HL-60/S4 treated with phorbol 12-myristate 13-acetate at 8.2 ng/mL for 4 days and 3 days (cell line): Measurements from ENCODE around the gene GRID1.

Experiments used
- in situ Hi-C: fragments of 300-500 bp; cut with MboI; formaldehyde crosslinking; loops from 2 replicates; pipeline ENCODE4 v1.15.0; 2022; ENCODE audit warnings: low sequenced_read_pairs

GRID1 gene

DNA sequence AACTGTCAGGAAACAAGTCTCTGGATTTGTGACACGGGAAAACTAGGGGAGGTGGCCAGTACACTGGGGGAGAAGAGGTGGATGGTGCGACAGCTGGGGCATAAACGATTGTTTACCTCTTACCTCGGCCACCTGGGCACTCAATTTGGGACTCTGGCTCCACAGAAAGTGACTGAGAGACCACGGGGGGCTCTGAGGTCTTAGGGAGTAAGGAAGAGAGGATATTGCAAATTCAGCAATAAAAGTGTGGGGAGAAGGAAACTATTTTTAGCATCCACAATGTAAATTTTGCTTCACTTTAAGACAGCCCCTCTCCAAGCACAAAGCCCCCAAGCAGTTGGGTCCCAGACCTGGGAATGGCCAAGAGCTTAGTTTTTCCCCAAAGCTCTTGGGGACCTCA lies 440.5 kb downstream of the GRID1 start:
- in situ Hi-C loops, result no loop called here

DNA sequence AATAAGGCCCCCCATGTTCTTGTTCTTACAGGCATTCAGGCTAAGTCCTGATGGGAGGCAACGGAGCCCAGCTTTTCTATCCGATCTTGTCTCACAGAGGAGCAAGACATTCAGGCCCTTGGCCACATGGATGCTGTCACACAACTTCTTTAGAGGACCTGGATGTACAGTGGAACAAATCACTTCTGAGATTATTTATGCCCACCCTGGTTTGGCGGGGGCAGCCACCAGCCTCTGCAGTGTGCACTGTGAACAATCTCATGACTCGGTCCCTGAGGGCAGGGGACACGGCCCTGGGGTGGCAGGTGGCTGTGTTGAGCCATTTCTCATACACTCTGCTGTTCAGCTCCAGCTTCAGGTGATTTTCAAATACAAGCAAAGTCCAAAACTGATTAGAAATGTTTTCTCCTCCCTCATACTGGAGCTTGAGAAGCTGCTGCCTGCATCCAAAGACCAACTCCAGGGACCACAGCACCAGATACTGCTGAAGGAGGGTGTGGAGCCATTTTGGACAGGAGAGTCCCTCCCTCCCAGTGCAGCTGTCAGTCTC lies 441.3 kb downstream of the GRID1 start:
- in situ Hi-C loops, result no loop called here

DNA sequence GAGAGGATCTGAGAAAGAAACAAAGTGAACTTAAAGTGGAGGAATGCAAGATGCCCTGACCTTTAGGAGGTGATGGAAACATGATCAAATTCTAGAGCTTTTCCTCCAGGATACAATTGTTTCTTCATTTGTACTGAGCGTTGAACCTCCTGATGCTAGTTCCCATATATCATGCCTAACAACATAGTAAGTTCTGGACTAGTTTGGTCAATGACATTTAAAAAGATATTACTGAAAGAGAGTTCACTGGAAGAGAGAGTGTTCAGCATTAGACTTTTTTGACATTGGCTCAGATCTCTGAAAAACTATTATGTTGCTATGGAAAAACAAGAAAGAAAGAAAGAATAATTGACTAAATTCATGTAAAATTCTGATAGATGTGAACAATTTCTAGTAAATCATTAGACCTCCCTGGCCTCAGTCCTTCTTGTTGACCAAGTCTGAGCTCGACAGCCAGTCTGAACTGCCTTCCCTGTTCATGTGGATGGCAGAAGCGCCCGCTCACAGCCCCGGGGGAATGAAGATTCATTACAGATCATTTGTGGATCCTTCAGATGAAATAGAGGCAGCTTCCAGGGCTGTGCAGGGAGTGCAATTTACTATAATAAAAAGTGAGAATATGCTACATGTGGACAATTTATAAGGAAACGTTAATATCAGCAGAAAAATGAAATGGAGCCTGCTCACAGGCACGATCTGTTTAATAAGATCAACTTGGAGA lies 442.1 kb downstream of the GRID1 start:
- in situ Hi-C loops, result no loop called here

DNA sequence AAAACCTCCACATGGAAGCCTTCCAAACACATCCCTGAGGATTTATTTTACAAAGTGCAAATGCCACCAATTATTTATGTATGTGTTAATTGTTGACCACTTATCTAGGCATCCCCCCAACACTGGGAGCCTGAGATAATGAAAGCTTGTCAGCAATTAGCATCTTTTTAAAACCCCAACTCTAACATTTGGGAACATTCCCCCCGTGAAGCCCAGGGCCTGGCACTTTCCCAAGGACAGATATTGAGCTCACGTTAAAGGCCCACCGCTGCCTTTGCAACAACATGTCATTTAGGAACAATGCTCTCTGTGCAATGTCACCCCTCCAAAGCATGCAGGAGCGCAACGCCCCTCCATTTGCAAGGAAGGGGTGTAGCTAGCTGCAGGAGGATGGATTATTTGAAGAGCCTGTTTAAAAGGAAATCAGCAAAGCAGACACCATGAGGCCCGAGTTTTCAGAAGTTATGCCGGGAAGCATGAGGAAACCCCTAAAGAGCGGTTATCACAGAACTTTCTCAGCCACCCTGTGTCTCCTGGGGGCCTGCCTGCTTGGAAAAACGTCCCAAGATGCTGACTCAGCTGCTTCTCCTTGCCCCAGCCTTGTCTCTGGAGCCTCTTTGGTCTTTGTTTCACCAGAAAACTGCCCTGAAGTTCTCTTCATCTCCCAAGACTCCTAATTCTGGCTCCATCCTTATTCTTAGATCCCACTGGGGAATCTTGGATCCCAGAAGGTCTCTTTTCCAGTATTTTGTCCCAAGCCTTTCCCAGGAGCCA lies 444.1 kb downstream of the GRID1 start:
- in situ Hi-C loops, result no loop called here

DNA sequence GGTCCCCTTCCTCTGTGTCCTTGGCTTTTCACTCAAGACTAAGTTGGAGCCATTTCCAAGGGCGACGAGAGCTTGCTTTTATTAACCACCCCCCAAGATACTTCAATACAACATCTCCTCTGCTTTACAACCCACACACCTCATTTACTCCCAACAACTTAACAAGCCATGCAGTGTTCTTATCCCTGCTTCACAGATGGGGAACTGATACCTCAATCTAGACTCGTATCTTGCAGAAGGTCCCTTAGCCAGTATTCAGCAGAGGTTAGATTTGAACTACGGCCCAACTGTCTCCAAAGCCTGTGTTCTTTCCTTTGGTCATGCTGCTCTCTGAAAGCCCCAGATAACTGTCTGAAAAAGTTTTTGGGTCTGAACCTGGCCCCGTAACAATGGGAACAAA lies 444.8 kb downstream of the GRID1 start:
- in situ Hi-C loops, result no loop called here

DNA sequence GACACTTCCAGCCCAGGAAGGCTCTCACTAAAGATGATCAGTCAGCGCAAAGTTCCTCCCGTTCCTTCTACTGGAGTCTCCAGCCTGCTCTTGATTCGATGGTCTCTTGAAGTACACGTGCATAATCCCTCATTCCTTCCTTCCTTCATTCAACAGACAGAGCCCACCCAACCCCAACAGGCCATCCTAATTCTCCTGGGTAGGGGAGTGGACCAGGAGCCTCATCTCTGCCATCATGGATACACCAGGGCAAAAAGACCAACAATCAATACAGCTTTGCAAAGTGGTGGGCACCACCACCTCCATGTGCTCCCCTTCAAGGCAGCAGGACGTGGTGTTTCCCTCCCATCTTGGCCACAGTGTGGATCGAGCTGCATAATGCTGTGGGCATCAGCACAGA lies 446.3 kb downstream of the GRID1 start:
- in situ Hi-C loops, result no loop called here

DNA sequence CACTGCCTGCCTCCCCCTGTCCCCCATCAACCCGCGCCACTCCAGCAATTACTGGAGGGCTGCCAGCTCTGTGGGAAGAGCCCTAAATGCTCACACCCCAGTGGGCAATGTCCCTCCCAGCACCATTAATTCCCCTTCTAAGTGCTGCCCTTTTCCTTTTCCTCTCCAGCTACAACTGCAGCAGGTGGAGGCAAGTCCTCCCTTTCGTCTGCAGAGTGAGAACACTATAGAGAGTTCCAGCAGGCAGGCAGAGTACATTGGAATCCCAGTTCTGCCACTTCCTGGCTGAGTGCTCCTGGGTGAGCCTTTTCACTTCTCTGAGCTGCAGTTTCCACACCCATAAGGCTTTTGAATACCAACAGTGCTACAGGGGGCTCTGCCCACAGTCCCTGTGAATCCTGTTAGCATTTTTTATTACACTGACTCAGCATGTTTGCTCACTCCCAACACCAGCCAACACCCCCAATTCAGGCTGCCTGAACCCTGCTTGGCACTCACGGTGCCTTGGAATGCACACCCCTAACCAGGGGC lies 447.0 kb downstream of the GRID1 start:
- in situ Hi-C loops, result no loop called here

DNA sequence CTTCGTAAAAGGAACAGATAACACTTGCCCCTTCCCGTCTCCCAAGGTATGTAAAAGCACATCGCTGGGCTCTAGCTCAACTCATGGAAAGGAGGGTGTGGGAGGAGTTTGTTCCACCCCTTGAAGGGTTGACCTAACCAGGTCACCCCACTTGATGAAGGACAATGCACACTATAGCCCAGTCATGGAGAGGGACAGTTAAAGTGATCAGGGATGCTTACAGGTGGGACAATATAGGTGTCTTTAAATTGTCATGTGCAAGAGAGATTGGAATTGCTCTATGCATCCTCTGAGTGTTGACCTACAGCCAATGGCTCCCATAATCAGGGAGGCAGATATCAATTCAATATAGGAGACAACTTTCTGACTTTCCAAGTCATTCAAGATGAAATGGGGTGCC lies 448.2 kb downstream of the GRID1 start:
- in situ Hi-C loops, result no loop called here

DNA sequence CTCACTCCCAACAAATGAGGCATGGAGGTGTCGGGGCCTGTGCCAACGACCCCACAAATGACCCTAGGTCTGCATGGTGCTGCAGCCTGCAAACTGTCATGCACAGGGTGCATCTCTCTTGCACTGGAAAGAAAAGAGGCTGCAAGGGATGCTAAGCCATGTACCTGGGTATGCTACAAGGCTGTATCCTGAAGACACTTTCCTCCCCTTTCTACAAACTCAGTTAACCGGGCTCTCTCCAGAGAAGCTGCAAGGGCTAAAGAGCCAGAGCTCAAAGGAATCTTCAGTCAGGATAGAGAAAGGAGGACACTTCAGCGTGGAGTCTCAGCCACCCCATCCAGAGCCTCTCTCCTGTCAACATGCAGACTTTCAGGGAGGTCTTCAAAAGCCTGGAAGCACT lies 449.0 kb downstream of the GRID1 start:
- in situ Hi-C loops, result no loop called here

DNA sequence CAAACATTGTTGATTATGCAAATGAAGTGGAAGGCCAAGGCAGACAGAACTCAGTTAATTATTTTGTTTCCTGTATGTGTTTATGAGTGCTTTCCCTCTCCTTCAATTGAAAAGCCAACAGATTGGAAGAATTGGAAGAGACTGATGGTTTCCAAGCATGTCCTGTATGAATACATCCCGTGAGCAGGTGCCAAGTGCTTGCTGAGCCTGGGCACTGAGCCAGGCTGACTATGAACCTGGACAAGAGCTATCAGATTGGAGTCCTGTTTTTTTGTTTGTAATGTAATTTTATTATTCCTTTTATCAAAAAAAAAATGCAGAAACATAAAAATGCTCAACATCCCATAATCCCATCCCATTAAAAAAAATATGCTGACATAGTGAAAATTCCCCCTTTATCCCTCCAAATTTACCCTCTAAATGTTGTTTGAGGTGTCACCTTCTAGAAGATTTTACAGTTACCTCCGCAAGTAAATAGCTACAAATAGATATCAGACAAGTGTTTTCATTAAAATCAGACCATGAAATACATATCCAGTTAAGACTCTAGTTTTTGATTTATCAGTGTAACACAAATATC lies 449.5 kb downstream of the GRID1 start:
- in situ Hi-C loops, result no loop called here

DNA sequence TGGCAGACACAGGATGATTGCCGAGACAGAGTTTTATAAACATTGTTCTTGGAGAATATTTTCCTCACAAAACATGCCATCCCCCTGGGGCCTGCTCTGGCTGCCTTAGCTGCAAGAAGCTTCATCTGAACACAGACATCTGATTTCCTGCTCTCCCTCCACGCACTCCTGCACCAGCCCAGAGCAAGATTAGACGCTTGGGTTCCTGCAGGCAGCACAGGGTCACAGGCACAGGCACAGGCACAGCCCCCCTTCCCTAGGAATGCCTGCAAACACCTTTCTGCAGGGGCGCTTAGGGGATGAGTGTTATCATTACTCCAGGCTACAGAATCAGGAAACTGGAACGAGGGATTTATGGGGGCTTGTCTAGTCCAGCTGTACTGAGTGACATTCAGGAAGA lies 450.3 kb downstream of the GRID1 start:
- in situ Hi-C loops, result no loop called here

DNA sequence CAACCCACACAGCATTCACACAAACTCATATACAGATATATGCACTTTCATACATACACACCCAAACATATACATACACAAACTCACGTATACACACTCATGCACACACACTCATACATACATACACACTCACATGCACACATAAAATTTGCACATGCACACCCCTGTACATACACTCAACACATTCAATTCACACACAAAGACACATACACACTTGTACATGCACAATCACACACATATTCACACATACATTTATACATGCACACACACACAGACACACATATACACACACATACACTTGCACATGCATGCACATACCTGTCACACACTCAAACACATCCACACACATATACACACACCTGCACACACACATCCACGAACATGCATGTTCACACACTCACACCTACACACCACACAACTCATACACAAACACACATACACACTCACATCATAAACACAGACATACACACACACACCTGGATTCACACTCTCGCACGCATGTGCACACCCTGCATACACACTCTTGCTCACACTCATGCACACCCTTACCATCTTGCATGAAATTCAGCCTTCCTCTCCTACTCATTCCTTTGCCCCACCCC lies 451.2 kb downstream of the GRID1 start:
- in situ Hi-C loops, result no loop called here

DNA sequence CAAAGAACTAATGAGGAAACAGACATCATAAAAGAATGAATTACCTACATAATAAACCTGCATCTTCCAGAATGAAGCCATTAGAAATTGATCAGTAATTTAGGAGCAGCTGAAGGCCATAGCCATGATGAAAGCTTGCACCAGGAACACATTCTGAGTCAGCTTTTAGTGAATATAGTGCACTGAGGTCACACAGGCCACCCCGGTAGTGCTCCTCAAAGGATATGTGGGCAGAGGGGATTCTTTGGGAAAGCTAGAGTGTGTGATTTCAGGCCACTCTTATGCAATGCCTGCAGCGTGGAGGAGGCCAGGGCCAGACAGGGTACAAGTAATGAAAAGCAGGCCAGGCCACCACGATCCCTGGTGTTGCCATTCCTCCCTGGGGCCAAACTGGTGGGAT lies 451.9 kb downstream of the GRID1 start:
- in situ Hi-C loops, result no loop called here

DNA sequence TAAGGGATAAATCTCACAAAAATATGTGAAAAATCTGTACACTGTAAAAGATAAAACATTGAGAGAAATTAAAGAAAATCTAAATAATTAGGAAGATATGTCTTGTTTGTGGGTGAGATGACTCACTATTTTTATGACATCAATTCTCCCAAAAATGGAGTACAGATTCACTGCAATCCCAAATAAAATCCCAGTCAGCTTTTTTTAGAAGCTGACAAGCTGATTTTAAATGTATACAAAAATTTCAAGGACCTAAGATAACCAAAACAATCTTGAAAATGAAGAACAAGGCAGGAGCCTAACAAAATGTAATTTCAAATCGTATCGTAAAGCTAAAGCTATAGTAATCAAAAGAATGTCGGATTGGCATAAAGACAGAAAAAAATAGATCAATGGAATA lies 458.1 kb downstream of the GRID1 start:
- in situ Hi-C loops, result no loop called here

DNA sequence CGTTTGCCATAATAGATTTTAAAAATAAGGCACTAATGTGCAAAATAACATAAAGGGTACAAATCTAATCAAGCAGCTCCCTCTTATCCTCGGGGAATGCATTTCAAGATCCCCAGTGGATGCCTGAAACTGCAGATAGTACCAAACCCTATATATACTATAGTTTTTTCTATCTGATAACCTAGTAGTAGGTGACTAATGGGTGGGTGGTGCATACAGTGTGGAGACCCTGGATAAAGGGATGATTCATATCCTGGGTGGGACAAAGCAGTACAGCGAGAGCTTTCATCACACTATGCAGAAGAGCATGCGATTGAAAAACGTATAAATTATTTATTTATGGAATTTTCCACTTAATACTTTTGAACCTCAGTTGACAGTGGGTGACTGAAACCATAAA lies 464.5 kb downstream of the GRID1 start:
- in situ Hi-C loops, result no loop called here

DNA sequence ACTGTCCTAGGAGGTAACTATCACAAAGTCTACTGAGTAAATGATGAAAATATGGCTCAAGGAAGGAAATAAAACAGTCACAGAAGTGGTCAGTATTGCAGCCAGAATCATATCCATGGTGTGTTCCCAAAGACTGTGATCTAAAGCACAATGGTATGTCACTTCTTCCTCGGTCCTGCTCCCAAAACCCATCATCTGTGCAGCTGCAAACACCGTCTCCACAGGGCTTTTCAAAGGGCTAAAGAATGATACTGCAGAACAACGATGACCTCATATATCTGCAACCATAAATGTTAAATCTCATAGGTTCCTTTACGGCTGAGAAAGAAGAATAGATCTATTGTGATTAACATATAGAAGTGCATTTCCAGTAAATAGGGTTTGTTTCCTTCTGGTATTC lies 465.0 kb downstream of the GRID1 start:
- in situ Hi-C loops, result no loop called here

DNA sequence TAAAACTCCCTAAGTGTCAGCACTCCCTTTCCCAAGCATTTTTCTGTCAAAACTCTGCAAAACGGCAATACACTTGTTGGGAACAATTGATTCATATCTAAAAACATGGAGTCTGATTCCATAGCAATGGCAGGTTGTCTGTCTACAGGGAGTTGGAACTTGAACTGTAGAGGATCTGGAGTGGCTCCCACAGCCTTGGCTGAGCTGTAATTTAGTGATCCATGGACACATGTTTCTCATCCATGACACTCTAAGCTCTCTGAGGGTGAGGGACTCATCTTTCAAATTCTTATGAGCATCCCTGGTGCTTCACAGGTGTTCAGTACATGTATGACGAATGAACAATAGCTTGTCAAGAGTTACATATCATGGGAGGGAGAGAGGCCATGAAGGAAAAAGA lies 466.1 kb downstream of the GRID1 start:
- in situ Hi-C loops, result no loop called here

DNA sequence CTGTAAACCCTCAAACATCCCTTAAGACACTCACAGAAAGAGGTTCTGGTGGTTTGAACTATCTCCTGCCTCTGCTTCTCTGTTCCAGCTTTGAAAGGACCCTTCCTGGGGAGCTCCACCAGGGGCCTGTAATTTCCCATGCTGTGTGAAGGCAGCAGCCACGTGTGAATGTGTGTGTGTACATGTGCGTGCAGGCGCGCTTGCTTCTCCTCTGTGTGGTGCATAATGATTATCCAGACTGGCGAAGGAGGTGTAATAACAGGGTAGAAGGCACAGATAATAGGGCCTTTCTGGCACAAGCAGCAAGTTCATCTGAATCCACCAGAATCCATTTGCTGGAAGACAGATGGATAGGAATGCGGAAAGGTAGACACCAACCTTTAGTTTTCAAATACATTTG lies 466.5 kb downstream of the GRID1 start:
- in situ Hi-C loops, result no loop called here

DNA sequence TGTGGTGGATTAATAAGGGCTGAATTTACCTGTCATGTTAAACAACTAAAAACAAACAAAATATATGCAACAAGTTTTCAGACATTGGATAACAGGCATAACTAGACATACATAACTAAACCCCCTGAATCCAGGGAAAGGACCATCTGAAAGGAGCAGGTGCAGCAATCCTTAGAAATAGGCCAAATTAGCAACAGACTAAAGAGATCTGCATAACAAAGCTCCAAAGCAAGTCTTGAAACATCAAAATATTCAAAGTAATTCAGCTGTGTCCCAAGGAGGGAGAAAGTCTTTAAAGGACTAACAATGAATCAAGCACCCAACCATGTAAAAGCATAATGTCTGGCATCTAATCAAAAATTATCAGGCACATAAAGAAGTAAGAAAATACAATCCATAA lies 475.1 kb downstream of the GRID1 start:
- in situ Hi-C loops, result no loop called here

DNA sequence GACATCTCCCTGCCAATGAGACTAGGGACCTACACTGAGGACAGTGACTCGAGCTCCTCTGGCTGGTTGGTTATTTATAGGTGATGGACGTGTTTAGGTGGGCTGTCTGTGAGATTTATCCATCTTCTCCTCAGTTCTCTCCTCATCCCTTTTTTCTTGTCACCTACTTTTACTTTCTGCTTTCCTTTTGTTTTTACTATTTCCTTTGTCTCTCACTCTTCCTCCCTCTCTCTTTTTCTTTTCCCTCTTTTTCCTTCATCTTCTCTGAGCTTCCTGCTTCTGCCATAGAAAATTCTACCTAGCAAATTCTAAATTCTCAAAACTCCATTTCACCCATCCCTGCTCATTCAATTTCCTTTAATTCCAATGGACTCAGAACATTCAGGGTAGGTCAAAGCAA lies 478.0 kb downstream of the GRID1 start:
- in situ Hi-C loops, result no loop called here

DNA sequence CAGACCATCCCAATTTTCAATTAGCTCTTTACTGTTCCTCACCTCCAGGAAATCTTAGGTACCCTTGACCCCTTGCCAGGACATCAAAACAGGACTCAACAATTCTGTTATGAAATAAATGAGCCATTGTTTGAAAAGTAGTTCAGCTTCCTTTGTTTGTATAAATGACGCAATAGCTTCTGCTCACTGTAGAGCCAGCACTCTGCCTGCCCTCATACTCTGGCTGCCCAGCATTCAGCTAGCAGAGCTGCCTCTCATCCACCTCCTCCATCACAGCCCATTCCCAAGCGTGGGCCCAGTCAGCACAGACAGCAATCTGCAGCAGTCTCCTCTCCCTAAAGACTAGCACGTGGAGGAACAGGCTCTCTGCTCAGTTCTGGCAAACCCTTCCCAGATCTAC lies 478.6 kb downstream of the GRID1 start:
- in situ Hi-C loops, result no loop called here
